Measurements from ENCODE around the gene ALDH1L2.

ALDH1L2 gene

GRCh38 chr12:105025890-105026289 is 58.4 kb downstream of the ALDH1L2 start:
- no peaks in the 10 kb centered on the region for H3K79me2 ChIP-seq (ENCODE audit: insufficient read depth, low read length)
- TF ChIP-seq CTCF (IDR thresholded peaks at IDR 0.05; ENCODE audit: low read length) (no peak), EZH2 (IDR thresholded peaks at IDR 0.05; ENCODE audit: borderline replicate concordance, low read length) (no peak)
- H3K9me2 ChIP-seq (ENCODE audit: low read depth, low read length): no peaks in the 10 kb centered on the region
- H3K4me2 ChIP-seq (ENCODE audit: low read length): no peak overlapping the region
- H3F3A ChIP-seq (ENCODE audit: insufficient read depth, low read length): no peaks in the 10 kb centered on the region
- no peaks in the 10 kb centered on the region for H3K9me3 ChIP-seq (ENCODE audit: low read length)
- no peaks in the 10 kb centered on the region for H4K20me1 ChIP-seq (ENCODE audit: insufficient read depth, low read length)
- H3K27me3 ChIP-seq (ENCODE audit: insufficient read depth, low read length): no peaks in the 10 kb centered on the region
- no peak overlapping the region for H3K9ac ChIP-seq (ENCODE audit: low read length)
- H2AFZ ChIP-seq (ENCODE audit: low read length): no peak overlapping the region
- no peak overlapping the region for H3K27ac ChIP-seq (ENCODE audit: low read depth, low read length, poor library complexity, severe bottlenecking)
- peaks cover 4% of the 10 kb centered on the region for H3K4me1 ChIP-seq (ENCODE audit: insufficient read depth, low read length, severe bottlenecking)
- no peaks in the 10 kb centered on the region for H3K36me3 ChIP-seq (ENCODE audit: insufficient read depth, low read length)
- H3K4me3 ChIP-seq (ENCODE audit: low read depth, low read length, poor library complexity, severe bottlenecking): no peak overlapping the region

GRCh38 chr12:105024928-105025327 is 59.3 kb downstream of the ALDH1L2 start:
- H3K9me2 ChIP-seq (ENCODE audit: low read depth, low read length): no peaks in the 10 kb centered on the region
- H3K9me3 ChIP-seq (ENCODE audit: low read length): no peaks in the 10 kb centered on the region
- no peak overlapping the region for H3K9ac ChIP-seq (ENCODE audit: low read length)
- H3F3A ChIP-seq (ENCODE audit: insufficient read depth, low read length): no peaks in the 10 kb centered on the region
- no peaks in the 10 kb centered on the region for H3K4me1 ChIP-seq (ENCODE audit: insufficient read depth, low read length, severe bottlenecking)
- no peak overlapping the region for H3K27ac ChIP-seq (ENCODE audit: low read depth, low read length, poor library complexity, severe bottlenecking)
- no peaks in the 10 kb centered on the region for H3K79me2 ChIP-seq (ENCODE audit: insufficient read depth, low read length)
- H3K4me3 ChIP-seq (ENCODE audit: low read depth, low read length, poor library complexity, severe bottlenecking): no peak overlapping the region
- TF ChIP-seq CTCF (IDR thresholded peaks at IDR 0.05; ENCODE audit: low read length) (no peak), EZH2 (IDR thresholded peaks at IDR 0.05; ENCODE audit: borderline replicate concordance, low read length) (no peak)
- H2AFZ ChIP-seq (ENCODE audit: low read length): no peak overlapping the region
- no peaks in the 10 kb centered on the region for H3K36me3 ChIP-seq (ENCODE audit: insufficient read depth, low read length)
- H3K4me2 ChIP-seq (ENCODE audit: low read length): no peak overlapping the region
- no peaks in the 10 kb centered on the region for H4K20me1 ChIP-seq (ENCODE audit: insufficient read depth, low read length)
- no peaks in the 10 kb centered on the region for H3K27me3 ChIP-seq (ENCODE audit: insufficient read depth, low read length)

DNA sequence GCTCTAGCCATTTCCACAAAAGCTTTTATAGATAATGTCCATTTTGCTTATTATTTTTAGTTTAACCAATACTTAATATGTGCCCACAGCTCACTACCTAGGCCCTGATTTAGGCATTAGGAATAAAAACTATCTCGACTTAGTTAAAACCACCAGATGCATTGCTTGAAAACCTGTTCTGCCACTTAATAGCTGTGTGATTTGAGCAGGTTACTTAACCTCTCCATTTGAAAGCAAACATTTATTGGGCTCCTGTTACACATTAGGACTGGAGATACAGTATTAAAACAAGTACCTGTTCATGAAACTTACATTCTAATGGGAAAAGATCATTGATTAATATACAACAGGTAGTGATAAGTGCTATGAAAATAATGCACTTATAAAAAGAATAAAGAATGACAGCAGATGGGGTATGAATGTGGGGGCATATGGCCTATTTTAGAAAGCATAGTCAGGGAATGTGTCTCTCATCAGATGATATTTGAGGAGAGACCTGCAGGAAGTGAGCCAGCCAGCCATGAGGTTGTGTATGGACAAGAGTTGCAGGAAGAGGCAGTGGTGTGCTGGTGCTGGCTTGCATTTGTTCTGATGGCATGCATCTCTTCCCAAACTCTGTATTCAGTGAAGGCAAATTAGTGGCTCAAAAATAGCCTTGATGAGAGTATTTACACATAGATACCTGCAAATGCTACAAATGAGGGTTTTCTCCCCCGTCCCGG is 63.9 kb downstream of the ALDH1L2 start:
- Histone ChIP-seq H3K27ac (ENCODE audit: low read depth, low read length, poor library complexity, severe bottlenecking) (no peak overlapping the region), H3K9me3 (ENCODE audit: low read length) (no peaks in the 10 kb centered on the region), H3K4me3 (ENCODE audit: low read depth, low read length, poor library complexity, severe bottlenecking) (no peak overlapping the region), H3K27me3 (ENCODE audit: insufficient read depth, low read length) (no peaks in the 10 kb centered on the region), H3K9me2 (ENCODE audit: low read depth, low read length) (no peaks in the 10 kb centered on the region), H3K79me2 (ENCODE audit: insufficient read depth, low read length) (no peaks in the 10 kb centered on the region), H3F3A (ENCODE audit: insufficient read depth, low read length) (no peaks in the 10 kb centered on the region), H4K20me1 (ENCODE audit: insufficient read depth, low read length) (no peaks in the 10 kb centered on the region), H3K9ac (ENCODE audit: low read length) (no peak overlapping the region), H3K4me2 (ENCODE audit: low read length) (no peak overlapping the region), H3K4me1 (ENCODE audit: insufficient read depth, low read length, severe bottlenecking) (no peaks in the 10 kb centered on the region), H2AFZ (ENCODE audit: low read length) (no peak overlapping the region), H3K36me3 (ENCODE audit: insufficient read depth, low read length) (no peaks in the 10 kb centered on the region)
- TF ChIP-seq CTCF (IDR thresholded peaks at IDR 0.05; ENCODE audit: low read length) (no peak), EZH2 (IDR thresholded peaks at IDR 0.05; ENCODE audit: borderline replicate concordance, low read length) (no peak)
